Kidney glomerular epithelial cell (primary cell): Measurements from ENCODE around the gene RPS15.

ENCODE experiments used
- DNase-seq: peaks from one replicate; lab custom pipeline; 2025; lab: John Stamatoyannopoulos, UW

The RPS15 gene

GRCh38 chr19:1487576-1488281, 49.5 kb downstream of the RPS15 start:
- no peak for DNase-seq

DNA sequence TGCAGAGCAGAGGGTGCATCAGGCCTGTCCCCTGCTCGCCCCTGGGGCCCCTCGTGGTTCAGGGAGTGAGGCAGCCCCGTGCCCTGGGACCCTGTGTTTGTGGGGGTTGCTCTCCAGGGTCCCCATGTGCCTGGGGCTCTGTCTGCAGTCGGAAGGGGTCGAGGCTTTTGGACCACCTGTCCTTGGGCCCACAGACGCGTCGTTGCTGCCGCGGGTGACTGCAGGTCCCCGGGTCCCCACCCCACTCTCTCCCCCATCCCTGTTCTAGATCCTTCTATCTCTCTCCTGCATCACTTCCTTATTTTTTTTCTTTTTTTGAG, 50.0 kb downstream of the RPS15 start:
- DNase-seq, result no peak

DNA sequence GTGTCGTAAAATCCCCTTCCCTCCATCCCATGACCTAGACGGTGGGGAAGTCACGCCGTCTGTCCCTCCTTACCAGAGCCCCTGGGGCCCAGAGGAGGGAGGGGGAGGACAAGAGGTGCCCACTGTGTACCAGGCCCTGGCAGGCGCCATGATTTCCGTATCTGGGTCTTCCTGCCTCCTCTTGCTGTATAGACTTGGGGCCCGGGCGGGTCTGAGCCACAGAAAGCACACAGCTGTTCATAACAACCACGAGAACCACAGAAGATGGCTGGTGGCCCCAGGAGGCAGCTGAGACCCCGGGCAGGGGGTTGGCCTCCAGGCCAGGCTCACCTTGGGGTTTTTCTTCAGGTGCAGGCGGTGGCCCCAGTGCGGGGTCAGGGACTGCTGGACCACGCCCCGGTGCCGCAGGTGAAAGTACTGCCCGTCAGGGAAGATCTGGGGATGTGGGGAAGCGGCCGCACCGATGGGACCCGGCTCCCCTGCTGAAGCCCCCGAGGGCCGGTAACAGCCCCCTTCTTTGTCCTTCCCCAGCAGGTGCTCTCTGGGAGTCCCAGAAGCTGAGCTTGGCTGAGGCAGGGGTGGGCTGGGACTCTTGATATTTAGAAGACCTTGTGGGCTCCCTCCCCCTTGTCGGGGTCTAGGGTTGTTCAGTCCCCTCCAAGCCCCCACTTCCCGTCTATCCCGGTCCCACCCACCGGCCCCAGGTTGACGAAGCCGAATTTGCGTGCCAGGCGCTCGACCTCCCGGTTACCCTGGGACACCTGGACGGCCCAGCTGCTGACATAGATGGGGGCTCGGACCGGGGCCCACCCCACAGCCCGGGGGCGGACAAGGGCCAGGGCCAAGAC, 51.5 kb downstream of the RPS15 start:
- no peak for DNase-seq
